HG03196 (cell line): ENCODE results near the gene KDF1.

Source experiments
- ATAC-seq: cut with Tn5 transposase; IDR thresholded peaks from one replicate; pipeline ENCODE4 v1.9.1; 2021; ENCODE audit not compliant: unreplicated experiment

Gene KDF1

DNA sequence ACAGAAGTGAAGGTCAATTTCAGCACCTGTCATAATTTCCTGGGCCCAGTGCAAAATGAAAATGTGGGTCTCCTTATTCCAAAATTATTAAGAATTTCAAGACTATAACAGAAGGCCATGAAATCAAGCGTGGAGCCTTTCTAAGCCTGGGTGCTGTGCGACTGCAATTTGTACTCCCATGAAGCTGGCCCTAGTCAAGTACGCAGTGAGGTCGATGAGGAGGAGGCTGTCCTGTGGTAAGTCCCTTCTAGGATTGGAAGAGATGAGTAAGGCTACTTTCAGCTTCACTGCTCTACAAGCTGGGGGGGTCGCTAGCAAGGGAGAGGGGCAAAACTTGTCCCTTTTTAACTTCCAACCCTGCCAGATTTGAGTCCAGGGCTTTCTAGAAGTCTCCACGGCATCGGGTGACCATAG, 39.1 kb downstream of the KDF1 start:
- no peak for ATAC-seq

DNA sequence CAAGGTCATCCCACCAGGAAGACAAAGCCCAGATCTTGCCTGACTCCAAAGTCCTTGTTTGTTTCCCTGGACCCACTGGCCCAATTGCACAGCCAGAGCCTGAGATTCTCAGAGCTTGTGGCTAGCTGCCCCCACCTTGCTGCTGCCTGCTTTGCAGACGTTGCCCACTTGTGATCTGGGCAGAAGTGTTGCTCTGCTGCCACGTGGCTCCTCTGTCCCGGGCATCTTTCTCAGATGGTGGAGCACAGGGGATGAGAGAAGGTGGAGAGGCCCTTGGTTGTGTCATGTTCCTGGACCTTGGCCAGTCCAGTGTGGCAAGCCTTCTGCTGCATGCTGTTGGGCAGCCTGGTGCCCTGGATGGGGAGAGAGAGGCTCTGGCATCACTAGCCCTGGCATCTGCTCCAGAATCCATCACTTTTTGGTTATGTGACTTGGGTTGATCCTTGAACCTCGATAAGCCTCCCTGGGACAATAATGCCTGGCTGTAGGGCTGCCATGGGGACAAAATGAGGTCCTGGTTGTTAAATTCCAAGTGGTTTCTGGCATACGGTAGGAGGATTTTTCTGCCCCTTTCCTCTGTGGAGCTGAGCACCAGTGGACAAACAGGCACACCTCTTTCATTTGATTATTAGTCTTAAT, 44.9 kb downstream of the KDF1 start:
- no peak for ATAC-seq

DNA sequence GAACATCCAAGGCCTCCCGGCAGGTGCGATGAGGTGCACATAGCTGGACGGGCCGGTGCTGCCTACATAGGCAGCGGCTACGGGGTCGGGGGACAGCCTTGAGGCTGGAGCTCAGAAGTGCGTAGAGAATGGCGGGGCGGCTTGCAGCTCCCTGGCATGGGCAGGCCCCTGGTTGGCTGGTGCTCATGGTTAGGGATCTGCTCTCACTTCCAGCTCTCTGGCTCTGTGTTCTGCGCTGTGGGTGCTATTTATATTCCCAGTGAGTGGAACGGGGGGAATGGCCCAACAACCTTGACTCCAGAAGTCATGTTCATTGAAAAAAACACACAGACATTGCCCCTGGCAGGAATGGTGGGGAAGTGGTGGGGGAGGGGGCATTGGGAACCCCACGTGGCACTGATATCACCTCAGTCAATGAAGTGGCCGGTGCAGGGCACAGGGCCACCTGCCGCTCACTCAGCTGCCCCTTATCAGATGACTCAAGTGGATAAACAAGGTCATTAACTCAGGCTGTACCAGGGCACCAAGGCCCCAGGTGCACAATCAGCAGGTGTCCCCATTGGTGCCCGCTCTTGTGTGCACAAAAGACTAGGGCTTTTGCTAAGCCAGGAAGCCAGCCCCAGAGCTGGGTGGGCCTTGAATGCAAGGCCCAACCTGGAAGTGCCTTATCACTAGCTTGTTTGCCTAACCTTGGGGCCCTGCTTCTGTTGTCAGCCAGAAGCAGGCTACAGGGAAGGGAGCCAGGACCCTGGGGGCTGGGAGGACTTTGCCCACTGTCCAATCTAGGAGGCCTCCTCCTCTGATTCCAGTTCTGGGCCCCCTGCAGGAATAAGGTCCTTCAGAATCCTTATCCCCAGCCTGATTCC, 46.3 kb downstream of the KDF1 start, which contains the start of gene NR0B2:
Gene NR0B2, minus strand, starts transcription at position 222 of the 866 bp plus-strand sequence. Its CDS starts 35 bp downstream, at position 187.
- ATAC-seq, result no peak

DNA sequence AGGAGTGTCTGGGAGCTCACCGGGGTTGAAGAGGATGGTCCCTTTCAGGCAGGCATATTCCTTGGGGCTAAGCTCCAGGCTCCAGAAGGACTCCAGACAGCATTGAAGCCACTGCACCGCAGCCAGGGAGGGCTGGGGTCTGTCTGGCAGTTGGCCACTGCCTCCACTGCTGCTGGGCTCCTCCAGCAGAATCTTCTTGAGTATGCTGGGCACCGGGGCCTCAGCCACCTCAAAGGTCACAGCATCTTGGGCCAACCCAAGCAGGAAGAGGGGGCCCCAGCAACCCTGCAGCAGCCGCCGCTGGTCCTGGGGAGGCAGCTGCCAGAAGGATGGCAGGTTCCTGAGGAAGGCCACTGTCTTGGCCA, 46.9 kb downstream of the KDF1 start:
- no peak for ATAC-seq

DNA sequence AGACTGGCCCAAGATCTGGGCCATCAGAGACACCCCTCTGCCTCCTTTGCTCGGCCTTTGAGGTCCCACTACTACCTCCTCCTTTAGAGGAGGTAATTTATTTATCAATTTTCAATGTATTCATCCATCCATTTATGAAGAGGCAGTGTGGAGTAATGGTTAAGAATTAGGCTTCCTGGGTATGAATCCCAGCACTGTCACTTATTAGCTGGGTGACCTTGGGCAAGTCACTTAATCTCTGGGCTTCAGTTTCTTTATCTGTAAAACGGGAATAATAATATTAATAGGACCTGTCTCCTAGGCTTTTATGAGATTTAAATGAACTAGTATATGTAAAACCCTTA, 48.1 kb downstream of the KDF1 start:
- ATAC-seq, result no peak

DNA sequence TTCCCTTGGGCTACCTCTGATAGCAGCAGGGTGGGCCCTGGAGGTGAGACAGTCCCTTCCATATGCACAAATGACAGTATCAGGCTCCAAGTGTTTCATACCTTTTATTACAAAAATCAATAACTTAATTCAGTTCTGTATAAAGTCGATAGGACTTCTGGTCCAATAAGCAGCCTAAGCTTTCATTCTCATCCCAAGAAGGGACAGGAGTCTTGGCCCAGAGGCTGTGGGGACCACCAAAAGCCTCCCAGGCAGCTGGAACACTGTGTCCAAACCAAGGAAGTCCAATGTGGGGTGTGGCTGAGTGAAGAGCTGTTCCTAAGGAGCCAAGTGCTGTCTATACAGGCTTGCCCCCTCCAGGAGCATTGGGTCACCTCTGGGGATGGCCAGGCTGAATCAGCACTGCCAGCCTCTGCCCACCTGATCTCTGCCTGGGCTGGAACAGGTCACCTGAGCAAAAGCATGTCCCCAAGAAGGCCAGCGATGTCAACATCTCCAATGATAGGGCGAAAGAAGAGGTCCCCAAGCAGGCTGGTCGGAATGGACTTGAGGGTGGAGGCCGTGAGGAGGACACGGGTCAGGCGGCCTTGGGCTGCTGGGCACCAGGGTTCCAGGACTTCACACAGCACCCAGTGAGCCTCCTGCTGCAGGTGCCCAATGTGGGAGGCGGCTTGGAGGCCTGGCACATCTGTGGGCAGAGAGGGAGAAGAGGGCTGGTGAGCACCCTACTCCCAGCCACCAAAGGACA, 48.7 kb downstream of the KDF1 start:
- no peak for ATAC-seq

DNA sequence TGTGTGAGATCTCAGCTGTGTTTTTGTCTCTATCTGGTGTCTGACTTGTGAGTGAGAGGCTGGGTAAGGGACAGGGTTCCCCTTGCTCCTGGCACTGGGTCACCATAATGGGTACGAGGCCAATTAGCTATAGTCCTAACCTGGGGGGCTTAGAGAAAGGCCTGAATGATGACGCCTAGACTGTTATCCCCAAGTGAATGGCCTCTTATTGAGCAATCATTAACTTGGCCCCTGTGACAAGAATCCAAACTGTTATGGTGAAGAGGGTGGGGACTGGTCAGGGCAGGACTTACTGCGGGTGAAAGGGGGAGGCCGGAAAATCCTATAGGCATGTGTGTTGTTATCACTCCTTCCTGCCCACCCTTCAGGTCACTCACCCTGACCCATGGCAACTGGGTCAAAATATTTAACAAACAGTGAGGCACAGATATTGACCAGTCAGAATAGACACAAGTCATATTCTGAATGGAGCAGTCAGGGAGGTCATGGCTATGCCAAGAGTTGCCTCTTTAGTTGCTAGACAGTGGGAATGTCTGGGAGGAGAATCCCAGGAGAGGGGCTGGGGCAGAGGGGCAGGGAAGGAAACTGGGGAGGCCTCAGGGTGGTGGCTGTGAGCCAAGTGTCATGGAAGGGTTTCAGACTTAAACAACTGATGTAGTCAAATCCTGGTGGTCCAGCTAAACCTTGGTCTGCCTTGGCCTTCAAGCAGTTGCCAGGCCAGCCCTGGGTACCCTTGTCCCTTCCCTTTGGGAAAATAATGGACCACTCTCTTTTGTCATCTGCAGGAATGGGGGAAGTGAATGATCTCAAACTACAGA, 49.7 kb downstream of the KDF1 start:
- ATAC-seq, result no peak

DNA sequence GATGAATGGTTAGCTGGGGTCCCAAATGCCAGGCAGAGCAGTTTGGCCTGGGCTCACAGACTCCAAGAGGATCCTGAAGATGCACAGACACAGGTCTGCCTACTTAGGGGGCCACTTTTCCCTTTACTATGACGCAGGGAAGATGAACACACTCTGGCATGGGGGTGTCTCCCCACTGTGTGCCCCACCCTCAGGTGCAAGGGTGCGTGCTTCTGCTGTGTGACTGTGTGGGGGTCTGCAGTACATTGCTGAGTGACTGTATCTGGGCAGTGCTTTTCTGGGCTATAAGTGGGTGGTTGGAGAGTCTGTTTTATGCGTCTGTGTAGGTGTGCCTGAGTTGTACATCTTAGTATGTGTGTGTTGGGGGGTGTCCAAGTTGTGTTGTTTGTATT, 50.3 kb downstream of the KDF1 start:
- ATAC-seq, result no peak

DNA sequence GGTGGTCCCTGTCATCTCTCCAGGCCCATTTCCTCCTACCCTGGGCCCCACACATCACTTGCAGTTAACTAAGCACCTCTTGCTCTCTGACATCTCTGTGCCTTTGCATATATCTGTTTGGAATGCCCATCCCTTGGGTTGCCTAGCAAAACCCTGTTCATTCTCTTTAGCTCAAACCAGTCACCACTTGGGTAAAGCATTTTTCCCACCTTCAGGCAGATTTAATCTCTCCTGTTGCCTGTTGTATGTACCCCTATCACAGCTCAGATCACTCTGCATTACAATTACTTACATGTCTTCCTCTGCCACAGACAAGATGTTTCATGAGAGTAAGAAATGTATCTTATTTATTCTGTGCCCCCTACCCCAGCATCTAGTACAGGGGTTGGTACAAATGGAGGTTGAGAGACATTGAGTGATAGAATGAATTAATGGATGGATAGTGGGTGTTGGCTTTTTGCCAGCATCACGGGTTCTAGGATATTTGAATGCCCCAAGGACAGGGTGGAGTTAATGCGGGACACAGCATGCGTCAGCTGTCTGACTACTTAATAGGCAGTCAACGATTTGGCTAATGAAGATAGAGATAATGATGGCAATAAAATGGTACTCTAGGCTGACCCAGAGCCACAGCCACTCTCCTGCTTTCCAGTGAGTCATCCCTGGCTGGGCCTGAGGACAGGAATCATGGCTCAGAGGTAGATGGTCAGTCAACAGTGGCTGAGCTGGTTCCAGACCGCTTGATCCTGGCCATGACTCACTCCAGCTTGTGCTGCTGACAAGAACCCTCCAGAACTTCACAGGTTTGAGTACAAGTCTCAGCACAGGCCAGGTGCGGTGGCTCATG, 53.0 kb downstream of the KDF1 start:
- ATAC-seq, result no peak

- no peak for ATAC-seq
These were observed 59.3 kb downstream of the KDF1 start for GRCh38 chr1:26900815-26901511.

DNA sequence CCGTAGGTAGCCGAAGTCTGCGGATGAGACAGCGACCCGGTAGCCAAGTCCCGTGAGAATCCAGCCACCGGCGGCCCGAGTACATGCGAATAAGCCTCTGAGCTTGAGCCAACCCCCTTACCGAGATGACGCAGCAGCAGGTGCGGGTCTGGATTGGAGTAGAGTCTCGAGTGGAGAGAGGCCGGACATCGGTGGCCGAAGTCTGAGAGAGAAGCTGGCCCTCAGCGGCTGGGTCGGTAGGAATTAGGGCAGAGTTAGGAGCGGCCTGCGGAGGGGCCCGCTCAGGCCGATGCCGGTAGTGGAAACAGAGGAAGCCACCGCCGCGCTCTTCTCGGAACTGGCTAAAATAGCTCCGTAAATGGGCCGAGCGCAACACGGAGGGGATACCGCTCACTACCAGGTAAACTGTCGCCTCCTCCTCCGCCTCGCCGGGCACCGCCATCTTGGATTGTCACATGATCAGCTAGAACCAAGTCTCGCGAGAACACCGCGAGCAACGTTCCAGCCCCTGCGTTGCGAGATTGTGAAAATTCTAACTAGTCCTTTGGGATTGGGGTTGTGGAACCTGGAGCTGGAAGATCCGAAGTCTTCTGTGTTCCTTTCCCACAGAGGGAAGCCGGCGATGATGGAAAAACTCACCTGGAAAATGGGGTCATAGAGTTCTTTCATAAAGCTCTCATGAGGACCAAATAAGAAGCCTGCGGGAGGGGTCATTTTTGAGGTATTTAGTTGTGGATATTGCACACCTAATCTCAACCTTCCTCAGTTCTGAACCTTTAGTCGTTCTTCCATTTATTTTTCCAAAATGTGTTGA, 60.1 kb downstream of the KDF1 start, which contains the start of gene GPATCH3:
Gene GPATCH3, minus strand, starts transcription at position 467 of the 814 bp plus-strand sequence. Its CDS starts 25 bp downstream, at position 442.
- ATAC-seq, result peak; percentile 85
